Stomach (tissue), 4 donors: ENCODE results near the gene NLK.

Source experiments
- CTCF ChIP-seq, 7 experiments: fragments of 450-650 bp in 4 of 7; fragments of 200-600 bp in 3 of 7; sonication (generic) in 3 of 7; IDR thresholded peaks; one replicate each; pipeline ENCODE4 v1.5.1; 2016 to 2019; ENCODE audit warnings: antibody characterized with exemption in 7 of 7, control low read depth in 2 of 7, mild to moderate bottlenecking in 1 of 7
- EP300 ChIP-seq: sonication (generic); formaldehyde crosslinking; IDR thresholded peaks from one replicate; pipeline ENCODE4 v1.6.1; 2017; ENCODE audit warnings: antibody characterized with exemption
- POLR2A ChIP-seq, 4 donors: fragments of 450-650 bp; IDR thresholded peaks; one replicate each; pipeline ENCODE4 v1.6.1; 2016; ENCODE audit warnings: antibody characterized with exemption in 4 of 4, control low read depth in 2 of 4, mild to moderate bottlenecking in 1 of 4, moderate library complexity in 1 of 4
- POLR2AphosphoS5 ChIP-seq, 3 donors: sonication (generic); formaldehyde crosslinking; IDR thresholded peaks; one replicate each; pipeline ENCODE4 v1.6.1; 2016; ENCODE audit warnings: antibody characterized with exemption in 3 of 3

- TF ChIP-seq CTCF (IDR thresholded peaks at IDR 0.05) (no peak), POLR2AphosphoS5 (IDR thresholded peaks at IDR 0.05) (no peak), POLR2A (IDR thresholded peaks at IDR 0.05) (no peak), EP300 (no peak)
These were observed 11.3 kb upstream of the NLK start for GRCh38 chr17:28031174-28031573.
